Esophagus muscularis mucosa (tissue), 3 donors: ENCODE results near the gene AFAP1L2.

ENCODE experiments used
- POLR2AphosphoS5 ChIP-seq, 2 donors: sonication (generic); formaldehyde crosslinking; IDR thresholded peaks; one replicate each; pipeline ENCODE4 v1.6.1; 2017; ENCODE audit warnings: antibody characterized with exemption in 2 of 2
- TF ChIP-seq, protein P1 (sequence below), 3 experiments: fragments of 200-600 bp in 2 of 3; fragments of 450-650 bp in 1 of 3; sonication (generic) in 2 of 3; IDR thresholded peaks; one replicate each; pipeline ENCODE4 v1.5.1; 2017 to 2019; ENCODE audit warnings: antibody characterized with exemption in 3 of 3, mild to moderate bottlenecking in 2 of 3, moderate library complexity in 1 of 3

DNA sequence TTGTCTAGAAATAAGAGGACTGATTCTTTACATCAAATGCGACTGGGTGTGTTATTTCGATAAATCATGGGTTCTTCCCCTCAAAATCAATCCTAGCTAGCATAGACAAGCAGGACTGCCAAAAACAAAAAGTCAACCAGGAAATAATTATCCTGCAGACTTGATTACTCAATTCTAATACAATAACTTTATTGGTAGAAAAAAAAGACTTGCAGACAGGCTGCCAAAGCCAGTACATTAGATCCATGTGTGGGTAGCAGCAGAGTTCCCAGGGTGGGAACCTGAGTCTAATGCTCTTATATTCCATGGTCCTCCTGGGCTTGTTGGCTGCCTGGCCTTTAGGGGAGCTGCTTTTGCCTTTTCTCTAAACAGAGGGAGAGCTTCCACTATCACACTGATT is 7.8 kb downstream of the AFAP1L2 start:
- TF ChIP-seq, protein P1, sequence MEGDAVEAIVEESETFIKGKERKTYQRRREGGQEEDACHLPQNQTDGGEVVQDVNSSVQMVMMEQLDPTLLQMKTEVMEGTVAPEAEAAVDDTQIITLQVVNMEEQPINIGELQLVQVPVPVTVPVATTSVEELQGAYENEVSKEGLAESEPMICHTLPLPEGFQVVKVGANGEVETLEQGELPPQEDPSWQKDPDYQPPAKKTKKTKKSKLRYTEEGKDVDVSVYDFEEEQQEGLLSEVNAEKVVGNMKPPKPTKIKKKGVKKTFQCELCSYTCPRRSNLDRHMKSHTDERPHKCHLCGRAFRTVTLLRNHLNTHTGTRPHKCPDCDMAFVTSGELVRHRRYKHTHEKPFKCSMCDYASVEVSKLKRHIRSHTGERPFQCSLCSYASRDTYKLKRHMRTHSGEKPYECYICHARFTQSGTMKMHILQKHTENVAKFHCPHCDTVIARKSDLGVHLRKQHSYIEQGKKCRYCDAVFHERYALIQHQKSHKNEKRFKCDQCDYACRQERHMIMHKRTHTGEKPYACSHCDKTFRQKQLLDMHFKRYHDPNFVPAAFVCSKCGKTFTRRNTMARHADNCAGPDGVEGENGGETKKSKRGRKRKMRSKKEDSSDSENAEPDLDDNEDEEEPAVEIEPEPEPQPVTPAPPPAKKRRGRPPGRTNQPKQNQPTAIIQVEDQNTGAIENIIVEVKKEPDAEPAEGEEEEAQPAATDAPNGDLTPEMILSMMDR (IDR thresholded peaks at IDR 0.05): no peak
- TF ChIP-seq POLR2AphosphoS5 (IDR thresholded peaks at IDR 0.05): no peak
